HG02610 (cell line): ENCODE measurements around the gene PDZRN3.

Experiments
- ATAC-seq: cut with Tn5 transposase; IDR thresholded peaks from one replicate; pipeline ENCODE4 v1.9.1; 2021; ENCODE audit warnings: mild to moderate bottlenecking, moderate library complexity; ENCODE audit not compliant: unreplicated experiment

Gene PDZRN3

GRCh38 chr3:73427048-73427706 is 197.6 kb downstream of the PDZRN3 start:
- no peak for ATAC-seq

- ATAC-seq: no peak
Measured at GRCh38 chr3:73426606-73427005, 198.1 kb downstream of the PDZRN3 start.

GRCh38 chr3:73423116-73423515 is 201.6 kb downstream of the PDZRN3 start:
- ATAC-seq: no peak

GRCh38 chr3:73422571-73422970 is 202.2 kb downstream of the PDZRN3 start:
- no peak for ATAC-seq

DNA sequence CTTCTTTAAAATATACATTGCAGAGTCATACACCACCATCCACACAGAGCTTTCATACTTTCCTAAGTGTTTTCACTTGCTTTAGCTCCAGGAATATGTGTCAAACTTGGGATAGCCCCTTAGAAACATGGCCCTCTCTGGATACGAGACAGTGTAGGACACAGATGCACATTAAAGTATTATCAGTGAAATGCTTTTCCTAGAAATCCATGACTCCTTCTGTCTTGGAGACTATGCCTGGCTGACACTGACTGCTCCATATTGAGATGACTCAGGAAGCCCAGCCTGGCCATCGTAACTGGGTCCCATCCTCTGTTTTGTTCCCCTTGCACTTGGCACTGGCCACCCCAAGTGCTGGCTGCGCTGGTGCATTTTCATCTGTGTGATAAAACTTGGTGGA is 204.8 kb downstream of the PDZRN3 start:
- no peak for ATAC-seq

GRCh38 chr3:73419179-73419803 is 205.4 kb downstream of the PDZRN3 start:
- no peak for ATAC-seq

DNA sequence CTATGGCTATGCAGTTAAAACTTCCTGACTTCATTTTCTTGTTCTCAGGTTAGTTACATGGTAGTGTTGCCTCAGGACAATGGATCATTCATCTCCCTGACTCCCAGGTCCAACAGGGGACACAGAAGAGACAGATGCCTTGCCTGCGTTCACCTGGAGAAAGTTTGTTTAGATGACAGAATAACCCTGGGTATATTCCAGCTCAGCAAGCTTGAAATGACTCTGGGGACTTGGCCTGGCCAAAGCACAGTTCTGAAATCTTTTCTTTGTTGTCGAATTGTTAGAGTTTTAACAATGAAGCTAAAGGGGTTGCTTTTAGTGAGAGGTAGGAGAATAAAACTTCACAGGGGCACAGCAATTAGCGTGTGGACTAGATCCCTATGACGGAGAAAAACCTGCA is 206.1 kb downstream of the PDZRN3 start:
- ATAC-seq: no peak

GRCh38 chr3:73415118-73415517 is 209.6 kb downstream of the PDZRN3 start:
- no peak for ATAC-seq

DNA sequence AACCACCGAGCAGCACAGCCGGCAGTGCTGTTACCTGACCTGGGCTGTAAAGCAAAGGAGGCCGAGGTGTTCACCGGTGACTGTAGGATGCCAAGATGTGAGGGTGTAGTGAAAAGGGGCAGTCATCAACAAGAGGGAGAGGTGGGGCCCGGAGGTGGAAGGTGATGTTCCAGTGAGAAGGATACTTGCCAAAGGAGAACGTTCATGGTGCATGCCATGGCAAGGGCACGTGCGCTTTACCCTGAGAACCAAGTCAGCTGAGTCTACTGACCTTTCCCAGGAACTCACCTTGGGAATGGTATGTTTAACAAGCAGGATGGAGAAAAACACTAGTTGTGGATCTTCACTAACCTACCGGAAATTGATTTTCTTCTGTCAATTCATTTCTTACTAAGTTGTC is 211.1 kb downstream of the PDZRN3 start:
- no peak for ATAC-seq

- ATAC-seq: no peak
Measured at GRCh38 chr3:73411993-73412392, 212.7 kb downstream of the PDZRN3 start.

GRCh38 chr3:73411545-73411944 is 213.2 kb downstream of the PDZRN3 start:
- no peak for ATAC-seq

DNA sequence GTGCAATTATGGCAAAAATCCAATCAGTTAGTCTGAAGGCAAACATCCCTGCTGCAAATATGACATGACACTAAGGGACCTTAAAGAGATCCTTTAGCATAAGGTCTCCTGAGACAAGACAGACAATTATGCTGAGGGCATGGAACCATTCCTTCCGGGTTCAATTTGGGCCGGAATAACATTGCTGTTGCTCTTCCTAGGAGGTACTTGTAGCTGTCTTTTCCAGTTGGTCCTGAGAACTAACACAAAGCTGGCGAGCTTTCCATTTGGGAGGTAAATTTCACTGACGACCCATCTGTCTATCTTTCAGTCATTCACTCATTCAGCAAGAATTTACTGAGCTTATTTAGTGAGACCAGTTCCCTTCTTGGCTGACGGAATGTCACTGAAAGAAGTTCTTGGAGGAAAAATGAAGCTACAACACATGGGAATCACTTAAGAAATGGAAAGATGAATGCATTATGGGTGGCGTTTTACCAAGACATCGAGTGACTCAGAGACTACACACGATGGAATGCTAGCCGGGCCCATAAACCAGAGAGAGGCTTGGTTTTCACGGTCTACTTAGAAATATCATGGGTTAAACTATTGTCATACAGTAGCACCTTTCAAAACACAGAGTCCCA is 215.5 kb downstream of the PDZRN3 start:
- no peak for ATAC-seq

DNA sequence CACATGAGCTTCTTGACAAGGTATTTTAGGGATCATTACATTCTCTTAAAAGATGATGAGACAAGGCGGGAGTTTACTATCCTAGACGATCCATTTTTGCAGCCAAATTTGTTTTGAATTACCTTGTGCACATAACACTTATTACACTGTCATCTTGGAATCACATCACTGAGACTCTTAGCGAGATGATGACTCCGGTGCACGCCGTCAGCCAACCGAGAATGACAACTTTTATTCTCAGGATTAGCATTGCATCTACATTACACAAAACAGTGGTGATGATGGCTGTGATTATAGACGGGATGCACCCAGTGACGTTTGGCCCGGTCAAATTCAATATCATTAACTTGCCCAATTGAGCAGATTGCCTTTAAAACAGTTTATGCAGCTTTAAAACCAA is 216.1 kb downstream of the PDZRN3 start:
- no peak for ATAC-seq

DNA sequence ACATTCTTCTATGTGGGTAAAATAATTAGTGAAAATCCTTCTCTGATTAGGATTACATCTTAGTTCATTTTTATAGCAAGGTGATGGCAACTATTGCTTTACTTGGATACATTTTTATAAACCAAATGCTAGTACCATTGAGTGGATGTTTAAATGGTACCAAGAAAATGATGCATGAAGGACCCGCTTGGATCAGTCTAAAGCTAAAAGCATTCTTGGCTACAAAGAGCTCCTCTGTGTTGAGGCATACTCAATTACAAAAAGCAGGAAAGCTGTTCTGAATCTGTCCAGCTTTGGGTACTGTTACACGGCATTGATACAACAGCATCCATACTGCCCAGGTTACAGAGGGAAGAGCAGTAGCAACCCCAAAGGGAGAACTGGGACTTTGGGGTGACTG is 217.2 kb downstream of the PDZRN3 start:
- ATAC-seq: no peak

- ATAC-seq: no peak
Measured at GRCh38 chr3:73405853-73406252, 218.9 kb downstream of the PDZRN3 start.

GRCh38 chr3:73405000-73405399 is 219.7 kb downstream of the PDZRN3 start:
- no peak for ATAC-seq

GRCh38 chr3:73404435-73404834 is 220.3 kb downstream of the PDZRN3 start:
- ATAC-seq: no peak

GRCh38 chr3:73403444-73403843 is 221.3 kb downstream of the PDZRN3 start:
- no peak for ATAC-seq

DNA sequence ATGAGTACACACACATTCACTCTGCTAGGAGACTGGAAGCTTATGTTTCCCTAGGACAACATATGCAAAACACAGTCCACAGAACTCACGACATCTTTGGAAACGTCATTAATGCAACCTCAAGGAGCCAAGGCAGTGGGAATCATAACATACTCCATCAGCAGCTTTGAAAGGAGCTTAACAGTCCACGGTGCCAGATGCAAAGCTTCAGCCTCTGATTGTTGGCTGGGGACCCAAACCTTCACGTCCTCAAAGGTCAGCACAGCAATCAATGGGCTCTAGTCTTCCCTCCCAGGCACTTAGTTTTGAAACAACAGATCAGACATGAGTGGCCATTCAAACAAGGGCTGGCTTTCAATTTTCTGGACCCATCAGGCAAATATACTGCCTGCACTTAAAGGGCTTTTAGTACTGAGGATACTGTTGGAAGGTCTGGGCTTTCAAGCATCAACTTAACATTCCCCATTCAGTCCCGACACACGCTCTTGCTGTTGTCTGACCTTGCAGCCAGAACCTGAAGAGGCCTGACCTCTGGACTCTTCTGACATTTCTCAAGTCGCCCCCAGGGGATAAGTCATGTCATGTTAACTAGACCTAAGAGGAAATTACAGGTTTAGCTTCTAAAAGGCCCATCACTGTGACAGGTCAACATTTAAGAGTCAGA is 223.0 kb downstream of the PDZRN3 start:
- no peak for ATAC-seq

GRCh38 chr3:73401059-73401458 is 223.7 kb downstream of the PDZRN3 start:
- no peak for ATAC-seq

DNA sequence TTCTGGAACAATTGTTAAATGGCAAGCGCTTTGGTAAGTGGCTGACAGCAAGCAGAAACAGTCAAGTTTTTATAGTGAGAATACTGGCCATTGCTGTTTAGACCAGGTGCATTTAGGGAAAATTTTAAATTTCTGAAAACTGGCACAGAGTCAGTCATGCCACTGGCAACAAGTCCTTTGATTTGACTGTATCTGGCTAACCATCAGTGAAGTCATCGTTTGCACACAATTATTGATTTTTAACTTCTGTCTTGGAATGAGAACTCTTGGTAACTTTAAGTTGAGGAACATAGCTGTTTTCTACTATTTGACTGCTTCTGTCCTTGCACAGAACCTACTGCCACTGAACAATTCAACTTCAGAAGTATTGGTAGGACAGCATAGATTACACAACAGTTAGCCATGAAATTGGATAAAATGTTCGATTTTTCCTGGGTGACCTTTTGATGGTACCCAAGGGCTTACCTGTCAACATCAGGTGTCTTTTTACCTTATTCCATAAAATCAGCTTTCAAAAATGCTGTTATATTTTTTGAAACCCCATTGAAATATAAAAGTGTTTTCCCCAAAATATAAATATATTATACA is 225.0 kb downstream of the PDZRN3 start:
- ATAC-seq: no peak

GRCh38 chr3:73399106-73399505 is 225.6 kb downstream of the PDZRN3 start:
- no peak for ATAC-seq
